22Rv1 (cell line): ENCODE results near the gene GTF2F1.

ENCODE experiments used
- H3K27ac ChIP-seq: fragments of 450-650 bp; 2 replicates; pipeline ENCODE4 v1.5.1; 2017
- CTCF ChIP-seq: fragments of 450-650 bp; IDR thresholded peaks from 2 replicates; pipeline ENCODE4 v1.5.1; 2017; ENCODE audit warnings: mild to moderate bottlenecking
- ZFX ChIP-seq: fragments of 450-650 bp; IDR thresholded peaks from 2 replicates; pipeline ENCODE4 v1.6.1; 2017; ENCODE audit warnings: antibody characterized with exemption, borderline replicate concordance

Gene GTF2F1

GRCh38 chr19:6378041-6378440, 14.9 kb downstream of the GTF2F1 start:
- TF ChIP-seq CTCF = no peak
- TF ChIP-seq ZFX = no peak
- H3K27ac ChIP-seq = no peak overlapping the region

- TF ChIP-seq CTCF (no peak), ZFX (no peak)
- no peak overlapping the region for H3K27ac ChIP-seq
Observed at GRCh38 chr19:6376512-6377190, 16.3 kb downstream of the GTF2F1 start.

GRCh38 chr19:6375411-6376010, 17.5 kb downstream of the GTF2F1 start, which contains the start of gene PSPN:
Gene PSPN, minus strand, starts transcription at chr19:6375933. Its CDS starts 84 bp downstream, at chr19:6375849.
- H3K27ac ChIP-seq = no peak within 1 kb of the TSS
- TF ChIP-seq CTCF = no peak
- TF ChIP-seq ZFX = no peak

GRCh38 chr19:6374711-6375410, 18.1 kb downstream of the GTF2F1 start:
- TF ChIP-seq ZFX = no peak
- no peak for TF ChIP-seq CTCF
- H3K27ac ChIP-seq = no peak overlapping the region

GRCh38 chr19:6374161-6374709, 18.7 kb downstream of the GTF2F1 start:
- no peak for TF ChIP-seq ZFX
- TF ChIP-seq CTCF = no peak
- peak overlapping the region; percentile 97 for H3K27ac ChIP-seq

GRCh38 chr19:6373813-6374108, 19.2 kb downstream of the GTF2F1 start:
- TF ChIP-seq CTCF (no peak), ZFX (no peak)
- H3K27ac ChIP-seq = peak overlapping the region; percentile 97

- TF ChIP-seq ZFX (no peak), CTCF (0 out of 2 replicates have a peak, but pooled peaks have one; percentile 1)
- H3K27ac ChIP-seq = peak overlapping the region; percentile 97
Observed at GRCh38 chr19:6373096-6373812, 19.7 kb downstream of the GTF2F1 start.
